Islet of Langerhans (tissue), 1 donor: Measurements from ENCODE around the gene IGF2BP1.
"Not testable (repeated sequence)": the region's sequence is repeated elsewhere in the genome, so short reads cannot be mapped to it uniquely, and the experiment has no call there.

Experiments used
- FAIRE-seq: peaks from one replicate; lab custom pipeline; 2011; peaks lifted over from hg19 to GRCh38; lab: Jason Lieb, UNC

The IGF2BP1 gene

DNA sequence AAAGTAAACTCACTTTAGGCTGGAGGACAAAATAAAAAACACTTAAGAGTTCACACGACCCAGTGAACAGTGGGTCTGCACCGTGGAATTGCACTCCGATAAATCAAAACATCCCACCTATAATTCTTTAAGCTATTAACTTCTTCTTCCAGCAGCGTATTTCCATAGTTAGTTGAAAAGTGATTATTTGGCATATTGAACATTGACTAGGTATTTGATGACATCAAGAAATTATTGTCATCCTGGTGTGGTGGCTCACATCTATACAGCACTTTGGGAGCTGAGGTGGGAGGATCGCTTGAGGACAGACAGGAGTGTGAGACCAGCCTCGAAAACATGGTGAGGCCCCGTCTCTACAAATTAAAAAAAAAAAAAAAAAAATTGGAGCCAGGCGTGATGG lies 23.4 kb downstream of the IGF2BP1 start:
- FAIRE-seq = no peak

DNA sequence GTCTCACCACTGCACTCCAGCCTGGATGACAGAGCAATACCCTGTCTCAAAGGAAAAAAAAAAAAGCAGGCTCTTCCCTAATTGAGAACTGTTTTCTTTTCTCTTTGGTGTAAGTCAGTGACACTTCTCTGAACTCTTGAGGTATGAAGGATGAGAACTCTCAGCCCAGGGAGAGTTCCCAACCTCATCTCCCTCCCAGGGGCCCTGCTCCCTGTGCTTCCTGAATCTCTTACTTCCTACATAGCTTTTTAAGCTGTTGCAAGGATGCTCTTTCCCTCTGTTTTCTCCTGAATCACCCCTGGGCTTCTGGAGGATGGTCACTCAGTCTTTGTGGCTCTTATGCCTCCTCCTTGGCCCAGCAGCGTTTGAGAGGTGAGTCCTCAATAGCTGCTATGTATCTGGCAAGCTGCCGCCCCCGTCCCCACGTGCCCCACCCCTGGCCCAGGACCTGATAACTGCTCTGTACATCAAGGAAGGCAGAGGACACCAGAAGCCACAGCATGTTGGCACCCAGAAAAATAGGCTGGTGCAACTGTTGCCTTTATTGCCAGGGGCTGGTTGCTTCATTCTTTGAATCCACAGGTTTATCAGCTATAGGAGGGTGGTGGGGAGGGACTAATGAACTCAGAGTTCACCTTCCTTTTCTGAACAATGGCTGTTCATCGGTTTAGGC lies 24.0 kb downstream of the IGF2BP1 start:
- no peak for FAIRE-seq

DNA sequence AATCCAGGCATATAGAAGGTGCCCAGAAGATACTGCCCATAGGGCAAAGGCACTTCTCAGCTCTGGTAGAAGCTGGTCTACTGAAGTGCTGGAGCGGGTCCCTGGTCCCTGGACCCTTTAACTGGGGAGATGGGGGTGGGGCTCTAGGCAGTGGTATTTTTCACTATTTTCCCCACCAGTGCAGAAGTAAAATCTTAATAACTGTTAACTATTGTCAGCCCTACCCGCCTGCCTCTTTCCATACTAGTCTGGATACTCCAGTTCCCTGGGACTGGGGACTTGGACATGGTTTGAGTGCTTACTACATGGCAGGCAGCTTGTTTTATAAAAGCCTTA lies 24.6 kb downstream of the IGF2BP1 start:
- FAIRE-seq = no peak

DNA sequence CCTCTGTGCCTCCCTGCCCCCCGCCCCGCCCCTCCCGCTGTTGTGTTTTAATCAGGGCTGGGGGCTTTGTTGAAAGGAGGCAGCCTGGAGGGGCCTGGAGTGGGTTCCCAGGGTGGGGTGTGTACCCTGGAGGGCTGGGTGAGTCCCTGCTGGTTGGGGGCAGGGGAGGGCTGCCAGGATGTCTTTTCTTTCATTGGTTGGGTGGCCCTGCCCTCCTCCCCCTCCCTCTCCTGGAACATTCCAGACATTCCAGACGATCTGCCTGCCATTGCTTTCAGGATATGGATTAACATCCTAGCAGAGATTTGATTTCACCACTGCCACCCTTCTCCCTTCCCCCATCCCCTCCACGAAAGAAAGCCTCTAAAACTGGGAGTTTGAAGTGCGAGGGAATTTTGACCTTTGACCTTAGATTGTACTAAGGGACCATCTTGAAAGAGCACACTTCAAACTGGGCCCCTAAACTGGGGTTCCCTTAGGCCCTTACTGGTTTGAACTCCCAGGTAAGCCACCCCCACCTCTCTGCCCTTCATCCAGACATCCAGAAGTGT lies 25.3 kb downstream of the IGF2BP1 start:
- no peak for FAIRE-seq

DNA sequence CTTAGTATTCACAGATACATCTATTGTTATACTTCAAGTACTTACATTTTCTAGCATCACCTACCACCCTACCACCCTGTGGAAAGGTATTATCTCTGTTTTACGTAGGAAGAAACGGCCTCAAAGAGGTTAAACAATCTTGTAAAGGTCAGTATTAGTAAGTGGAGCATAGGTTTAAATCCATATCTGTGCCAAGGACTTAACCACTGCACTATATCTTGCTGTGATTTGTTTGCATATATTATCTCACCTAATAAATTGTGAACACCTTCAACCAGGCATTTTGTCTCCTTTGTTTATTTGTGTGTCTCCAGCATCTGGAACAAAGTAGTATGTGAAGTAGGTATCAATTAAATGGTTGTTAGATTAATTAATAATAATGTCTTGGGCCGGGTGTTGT lies 27.3 kb downstream of the IGF2BP1 start:
- FAIRE-seq = no peak

DNA sequence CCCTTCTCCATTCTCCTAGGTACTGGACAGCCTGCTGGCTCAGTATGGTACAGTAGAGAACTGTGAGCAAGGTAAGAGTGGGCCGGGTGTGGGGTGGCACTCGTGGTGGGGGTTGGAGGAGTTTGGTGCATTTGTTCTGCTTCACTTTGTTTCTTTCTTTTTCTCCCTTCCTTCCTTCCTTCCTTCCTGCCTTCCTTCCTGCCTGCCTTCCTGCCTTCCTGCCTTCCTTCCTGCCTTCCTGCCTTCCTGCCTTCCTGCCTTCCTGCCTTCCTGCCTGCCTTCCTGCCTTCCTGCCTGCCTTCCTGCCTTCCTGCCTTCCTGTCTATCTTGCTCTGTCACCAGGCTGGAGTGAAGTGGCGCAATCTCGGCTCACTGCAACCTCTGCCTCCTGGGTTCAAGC lies 29.3 kb downstream of the IGF2BP1 start:
- FAIRE-seq = not testable (repeated sequence)

DNA sequence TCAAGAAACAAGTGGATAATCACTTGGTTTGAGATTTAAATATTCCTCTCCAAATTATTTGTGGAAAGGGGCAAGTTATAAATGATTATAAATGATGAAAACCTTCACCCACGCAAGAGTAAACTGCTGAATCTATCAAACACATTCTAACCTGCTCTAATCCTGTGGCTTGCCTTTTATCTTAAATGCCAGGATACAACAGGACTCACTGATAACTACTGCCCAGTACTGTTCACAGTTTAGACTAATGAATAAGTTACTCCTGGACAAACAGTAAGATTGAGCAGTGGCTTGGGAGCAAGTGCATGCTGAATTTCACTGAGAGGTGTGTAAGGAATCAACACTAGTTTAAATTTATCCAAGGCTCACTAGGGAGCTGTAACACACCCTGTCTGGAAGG lies 31.1 kb downstream of the IGF2BP1 start:
- no peak for FAIRE-seq

DNA sequence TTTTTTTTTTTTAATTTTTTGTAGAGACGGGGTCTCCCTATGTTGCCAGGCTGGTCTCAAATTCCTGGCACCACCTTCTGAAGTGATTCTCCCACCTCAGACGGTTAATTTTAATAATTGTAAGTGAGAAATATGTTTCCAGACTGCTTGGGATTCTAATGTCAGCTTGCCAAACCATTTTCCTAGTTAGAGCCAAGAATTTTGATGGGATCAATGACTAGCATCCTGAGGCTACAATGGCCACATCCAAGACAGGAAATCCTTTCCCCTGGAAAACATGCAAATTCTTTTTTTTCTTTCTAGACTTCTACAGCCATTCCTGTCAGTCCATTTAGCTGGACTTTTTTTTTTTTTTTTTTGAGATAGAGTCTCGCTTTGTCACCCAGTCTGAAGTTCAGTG lies 32.6 kb downstream of the IGF2BP1 start:
- no peak for FAIRE-seq

DNA sequence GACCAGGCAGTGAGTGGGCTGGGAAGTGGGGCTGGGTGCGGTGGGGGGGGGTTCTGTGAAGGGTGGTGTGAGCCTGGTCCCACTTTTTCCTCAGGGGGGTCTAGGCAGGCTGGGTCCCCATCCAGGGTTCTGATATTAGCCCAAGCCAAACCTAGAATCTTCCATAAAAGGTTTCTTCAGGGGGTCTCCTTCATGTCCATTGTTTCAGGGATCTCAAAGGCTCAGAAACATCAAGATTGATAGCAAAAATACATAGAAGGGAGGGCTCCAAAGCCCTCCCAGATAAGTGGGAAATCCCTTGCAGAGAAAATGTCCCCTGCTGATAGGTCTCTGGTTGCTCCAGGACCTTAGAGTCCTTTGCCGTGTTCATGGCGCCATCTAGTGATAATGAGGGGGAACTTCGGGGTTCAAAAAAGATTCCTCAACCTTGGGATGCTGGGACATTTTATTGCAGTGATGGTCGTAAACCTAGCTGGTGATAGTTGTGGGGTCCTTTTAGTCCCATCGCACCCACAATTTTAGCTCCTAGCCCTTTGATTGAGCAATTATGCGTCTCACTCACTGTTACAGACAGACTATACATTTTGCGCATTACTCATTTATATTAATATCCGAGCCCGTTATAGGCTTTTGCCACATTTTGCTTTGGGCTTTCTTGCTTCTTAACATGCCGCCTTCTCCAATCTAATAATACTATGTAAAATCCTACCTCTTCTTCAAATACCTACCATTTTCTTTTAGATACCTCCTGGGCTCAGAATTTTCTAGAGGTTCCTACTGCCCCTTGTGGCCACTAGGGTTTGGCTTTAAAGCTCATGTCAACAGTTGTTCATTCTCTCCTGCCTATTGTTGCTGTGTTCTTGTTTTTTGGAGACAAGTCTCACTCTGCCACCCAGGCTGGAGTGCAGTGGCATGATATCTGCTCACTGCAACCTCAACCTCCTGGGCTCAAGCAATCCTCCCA lies 35.1 kb downstream of the IGF2BP1 start:
- no peak for FAIRE-seq

DNA sequence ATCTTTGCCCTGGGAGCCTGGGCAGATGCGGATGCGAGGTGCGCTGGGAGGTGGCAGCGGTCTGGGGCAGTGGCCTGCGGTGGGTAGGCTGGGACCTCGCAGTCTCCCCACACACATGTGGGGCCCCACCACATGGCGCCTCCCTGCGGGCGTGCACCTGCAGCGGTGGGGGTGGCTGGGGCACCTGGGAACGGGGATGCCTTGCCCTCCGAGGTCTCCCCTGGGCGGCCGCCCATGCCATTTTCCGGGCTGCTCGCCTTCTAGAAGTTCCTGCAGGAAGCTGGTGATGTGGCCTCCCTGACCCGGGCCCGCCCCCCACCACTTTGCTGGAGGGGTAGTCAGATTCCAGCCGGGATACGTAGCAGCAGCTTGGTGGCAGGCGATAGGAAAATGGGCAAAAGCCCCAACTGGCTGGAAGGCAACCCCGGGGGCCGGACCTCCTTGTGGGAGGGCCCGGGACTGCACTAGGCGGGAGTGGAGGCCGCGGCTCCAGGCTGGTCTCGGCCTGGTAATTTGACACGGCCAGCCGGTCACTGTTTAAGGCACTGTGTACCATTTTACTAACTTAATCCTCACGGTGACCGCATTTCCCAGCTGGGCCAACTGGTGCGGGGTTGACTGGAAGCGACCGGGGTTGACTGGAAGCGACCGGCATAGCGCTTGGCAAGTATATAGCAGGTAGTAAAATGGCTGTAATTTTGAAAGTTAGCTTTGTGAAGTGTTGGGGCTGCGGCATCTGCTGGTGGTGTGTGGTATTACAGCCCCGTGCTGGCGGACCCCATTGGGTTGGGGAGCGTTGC lies 38.5 kb downstream of the IGF2BP1 start:
- FAIRE-seq = no peak

DNA sequence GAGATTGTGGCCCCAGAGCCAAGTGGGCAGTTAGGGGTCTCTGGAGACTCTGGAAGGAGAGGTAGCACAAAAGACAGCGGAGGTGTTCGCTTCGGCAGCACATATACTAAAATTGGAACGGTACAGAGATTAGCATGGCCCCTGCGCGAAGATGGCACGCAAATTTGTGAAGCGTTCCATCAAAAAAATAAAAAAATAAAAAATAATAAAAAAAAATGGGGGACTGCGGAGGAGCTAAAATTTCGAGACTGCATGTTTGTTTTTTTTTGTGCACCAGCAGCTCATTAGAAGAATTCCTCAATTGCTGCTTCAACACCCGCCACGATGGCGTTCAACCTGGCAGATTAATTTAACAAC lies 39.1 kb downstream of the IGF2BP1 start:
- FAIRE-seq = no peak

DNA sequence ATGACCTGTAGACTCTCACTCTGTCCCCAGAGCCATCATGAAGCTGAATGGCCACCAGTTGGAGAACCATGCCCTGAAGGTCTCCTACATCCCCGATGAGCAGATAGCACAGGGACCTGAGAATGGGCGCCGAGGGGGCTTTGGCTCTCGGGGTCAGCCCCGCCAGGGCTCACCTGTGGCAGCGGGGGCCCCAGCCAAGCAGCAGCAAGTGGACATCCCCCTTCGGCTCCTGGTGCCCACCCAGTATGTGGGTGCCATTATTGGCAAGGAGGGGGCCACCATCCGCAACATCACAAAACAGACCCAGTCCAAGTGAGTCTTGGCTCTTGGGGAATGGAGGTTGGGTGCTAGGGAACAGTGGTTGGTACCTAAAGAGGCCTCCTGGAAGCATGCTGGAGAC lies 41.0 kb downstream of the IGF2BP1 start:
- no peak for FAIRE-seq

DNA sequence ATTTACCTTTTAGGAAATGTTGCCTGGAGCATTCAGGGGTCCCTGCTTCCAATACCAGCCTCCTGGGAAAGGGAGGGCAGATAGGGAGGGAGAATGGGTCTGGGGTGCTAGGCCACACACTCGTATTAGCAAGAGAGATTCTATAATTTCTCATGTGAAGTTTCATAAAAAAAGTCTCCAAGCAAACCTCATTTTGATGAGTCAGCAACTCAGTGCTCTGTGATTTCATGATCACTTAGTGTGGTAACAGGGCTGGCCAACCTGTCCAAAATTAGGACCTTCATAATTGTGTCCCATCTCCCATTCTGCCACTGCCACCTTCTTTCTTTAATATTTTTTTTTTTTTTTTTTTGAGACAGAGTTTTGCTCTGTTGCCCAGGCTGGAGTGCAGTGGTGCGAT lies 41.4 kb downstream of the IGF2BP1 start:
- no peak for FAIRE-seq

DNA sequence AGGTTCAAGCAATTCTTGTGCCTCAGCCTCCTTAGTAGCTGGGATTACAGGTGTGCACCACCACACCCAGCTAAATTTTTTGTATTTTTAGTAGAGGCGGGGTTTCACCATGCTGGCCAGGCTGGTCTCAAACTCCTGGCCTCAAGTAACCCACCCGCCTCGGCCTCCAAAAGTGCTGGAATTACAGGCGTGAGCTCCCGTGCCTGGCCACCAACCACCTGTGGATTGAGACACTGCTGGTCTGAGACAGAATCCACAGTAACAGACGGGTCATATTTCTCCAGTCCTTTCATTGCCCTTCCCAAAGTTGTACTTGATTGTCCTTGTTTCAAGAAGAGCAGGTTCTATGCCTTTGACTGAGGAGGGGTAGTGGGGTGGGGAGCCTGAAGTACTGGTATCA lies 42.3 kb downstream of the IGF2BP1 start:
- not testable (repeated sequence) for FAIRE-seq

DNA sequence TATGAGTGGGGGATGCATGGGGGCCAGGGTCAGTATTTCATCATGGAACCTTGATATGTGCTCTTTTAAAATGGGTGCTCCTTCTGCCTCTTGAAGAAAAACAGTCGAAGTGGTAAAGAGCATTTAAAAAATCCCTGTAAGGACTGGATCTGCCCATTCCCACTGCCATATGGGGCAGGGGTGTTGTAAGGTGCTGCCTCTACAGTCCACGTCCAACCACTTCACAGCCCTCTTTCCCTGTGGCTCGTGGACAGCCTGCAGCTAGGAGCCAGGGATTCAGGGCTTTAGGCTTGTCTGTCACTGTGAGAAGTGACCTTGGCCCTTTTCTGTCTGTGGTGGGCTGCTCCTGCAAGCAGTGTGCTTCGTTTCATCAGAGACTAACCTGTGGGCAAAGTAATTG lies 44.3 kb downstream of the IGF2BP1 start:
- no peak for FAIRE-seq

DNA sequence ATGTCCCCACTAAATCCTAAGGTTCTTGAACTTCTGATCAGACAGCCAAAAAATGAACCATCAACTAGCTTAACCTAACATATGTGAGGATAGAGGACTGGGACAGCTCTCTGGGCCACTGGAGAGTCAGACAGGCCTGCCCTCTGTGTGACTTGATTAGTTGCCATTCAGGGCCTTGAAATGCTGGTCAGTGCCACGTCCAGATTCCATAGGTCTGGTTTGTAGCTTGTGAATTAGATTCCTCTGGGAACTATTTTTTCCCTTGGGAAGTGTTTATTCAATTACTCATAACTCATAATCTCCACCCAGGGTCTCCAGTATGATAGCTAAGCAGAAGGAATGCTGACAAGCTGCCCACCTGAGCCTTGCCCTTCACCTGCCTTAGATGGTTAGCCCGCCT lies 48.2 kb downstream of the IGF2BP1 start:
- no peak for FAIRE-seq

DNA sequence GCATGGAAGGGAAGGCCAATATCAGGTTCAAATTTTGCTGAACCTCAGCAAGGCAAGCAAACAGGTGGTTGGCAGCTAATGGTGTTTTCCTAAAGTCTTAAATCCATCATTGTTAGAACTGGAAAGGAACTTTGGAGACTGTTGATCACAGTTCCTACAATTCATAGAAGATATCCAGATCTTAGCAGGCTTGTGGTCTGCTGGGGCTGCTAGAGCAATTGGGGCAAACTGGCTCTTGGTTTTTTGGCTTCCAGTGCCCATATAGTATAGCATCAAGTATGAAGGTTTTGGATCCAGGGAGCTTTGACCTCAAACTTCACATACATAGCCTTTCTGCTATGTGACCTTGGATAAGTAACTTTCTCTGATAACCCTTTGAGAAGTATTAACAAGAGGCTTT lies 49.7 kb downstream of the IGF2BP1 start:
- FAIRE-seq = no peak

DNA sequence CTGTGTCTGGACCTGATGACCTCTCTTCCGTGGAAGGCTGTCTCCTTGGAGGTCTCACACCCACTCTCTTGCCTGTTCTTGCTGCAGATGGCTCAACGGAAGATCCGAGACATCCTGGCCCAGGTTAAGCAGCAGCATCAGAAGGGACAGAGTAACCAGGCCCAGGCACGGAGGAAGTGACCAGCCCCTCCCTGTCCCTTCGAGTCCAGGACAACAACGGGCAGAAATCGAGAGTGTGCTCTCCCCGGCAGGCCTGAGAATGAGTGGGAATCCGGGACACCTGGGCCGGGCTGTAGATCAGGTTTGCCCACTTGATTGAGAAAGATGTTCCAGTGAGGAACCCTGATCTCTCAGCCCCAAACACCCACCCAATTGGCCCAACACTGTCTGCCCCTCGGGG lies 52.1 kb downstream of the IGF2BP1 start:
- no peak for FAIRE-seq

DNA sequence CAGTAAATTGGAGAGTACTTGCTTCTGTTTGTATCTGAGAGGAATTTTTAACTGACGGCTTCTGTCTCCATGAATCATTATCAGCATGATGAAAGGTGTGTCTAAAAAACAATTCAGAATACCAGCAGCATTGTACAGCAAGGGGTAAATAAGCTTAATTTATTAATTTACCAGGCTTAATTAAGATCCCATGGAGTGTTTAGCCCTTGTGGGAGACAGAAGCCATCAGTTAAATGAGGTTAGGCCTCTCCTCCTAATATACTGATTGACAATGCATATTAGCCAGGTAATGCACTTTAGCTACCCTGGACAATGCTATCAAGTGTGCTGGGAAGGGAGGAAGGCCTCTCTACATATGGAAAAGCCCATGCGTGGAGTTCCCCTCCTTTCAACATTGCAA lies 53.4 kb downstream of the IGF2BP1 start:
- FAIRE-seq = no peak

DNA sequence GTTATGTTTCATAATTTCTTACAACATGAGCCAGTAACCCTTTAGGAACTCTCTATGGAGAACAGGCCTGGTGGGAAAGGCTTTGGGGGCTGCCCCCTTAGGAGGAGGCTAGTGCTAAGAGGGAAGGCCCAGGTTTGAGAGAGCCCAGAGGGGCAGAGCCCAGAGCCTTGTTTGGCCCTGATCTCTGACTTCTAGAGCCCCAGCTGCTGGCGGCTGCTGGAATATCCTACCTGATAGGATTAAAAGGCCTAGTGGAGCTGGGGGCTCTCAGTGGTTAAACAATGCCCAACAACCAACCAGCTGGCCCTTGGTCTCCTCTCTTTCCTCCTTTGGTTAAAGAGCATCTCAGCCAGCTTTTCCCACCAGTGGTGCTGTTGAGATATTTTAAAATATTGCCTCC lies 54.1 kb downstream of the IGF2BP1 start:
- FAIRE-seq = no peak

DNA sequence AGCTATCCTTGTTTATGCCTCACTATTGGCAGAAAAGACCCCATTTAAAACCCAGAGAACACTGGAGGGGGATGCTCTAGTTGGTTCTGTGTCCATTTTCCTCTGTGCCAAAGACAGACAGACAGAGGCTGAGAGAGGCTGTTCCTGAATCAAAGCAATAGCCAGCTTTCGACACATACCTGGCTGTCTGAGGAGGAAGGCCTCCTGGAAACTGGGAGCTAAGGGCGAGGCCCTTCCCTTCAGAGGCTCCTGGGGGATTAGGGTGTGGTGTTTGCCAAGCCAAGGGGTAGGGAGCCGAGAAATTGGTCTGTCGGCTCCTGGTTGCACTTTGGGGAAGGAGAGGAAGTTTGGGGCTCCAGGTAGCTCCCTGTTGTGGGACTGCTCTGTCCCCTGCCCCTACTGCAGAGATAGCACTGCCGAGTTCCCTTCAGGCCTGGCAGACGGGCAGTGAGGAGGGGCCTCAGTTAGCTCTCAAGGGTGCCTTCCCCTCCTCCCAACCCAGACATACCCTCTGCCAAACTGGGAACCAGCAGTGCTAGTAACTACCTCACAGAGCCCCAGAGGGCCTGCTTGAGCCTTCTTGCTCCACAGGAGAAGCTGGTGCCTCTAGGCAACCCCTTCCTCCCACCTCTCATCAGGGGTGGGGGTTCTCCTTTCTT lies 56.1 kb downstream of the IGF2BP1 start:
- no peak for FAIRE-seq

DNA sequence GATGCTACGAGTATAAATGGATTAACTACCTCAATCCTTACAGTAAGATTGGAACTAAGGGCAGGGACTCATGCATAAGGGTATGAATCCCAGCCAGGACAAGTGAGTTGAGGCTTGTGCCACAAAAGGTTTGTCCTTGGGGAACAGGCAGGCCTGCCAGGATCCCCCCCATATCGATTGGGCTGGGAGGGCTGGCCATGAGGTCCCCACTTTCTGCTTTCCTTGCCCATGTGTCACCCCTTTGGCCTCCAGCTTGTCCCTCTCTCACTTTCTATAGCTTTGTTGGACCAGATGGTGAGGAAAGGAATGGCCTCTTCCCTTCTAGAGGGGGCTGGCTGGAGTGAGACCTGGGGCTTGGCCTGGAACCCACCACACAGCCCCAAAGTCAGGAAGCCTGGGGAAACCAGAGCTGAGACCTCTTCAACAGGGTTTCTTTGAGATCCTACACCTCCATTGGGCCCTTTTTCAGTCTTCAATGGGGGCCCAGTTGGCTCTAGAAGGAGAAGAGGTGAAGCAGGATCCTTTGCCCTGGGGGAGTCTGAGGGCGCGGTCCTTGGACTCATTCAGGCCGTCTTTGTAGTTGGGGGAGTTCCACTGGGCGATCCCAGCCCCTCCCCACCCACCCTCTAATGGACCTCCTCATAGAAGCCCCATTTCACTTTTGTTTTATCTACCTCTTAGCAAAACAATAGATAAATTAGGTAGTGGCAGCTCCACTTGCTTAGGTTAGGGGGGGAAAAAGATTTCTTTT lies 57.3 kb downstream of the IGF2BP1 start:
- no peak for FAIRE-seq
